Gastroesophageal sphincter (tissue), 3 donors: ENCODE results near the gene PREX1.

Experiments used
- CTCF ChIP-seq, 4 experiments: fragments of 200-600 bp in 2 of 4; fragments of 450-650 bp in 2 of 4; sonication (generic) in 1 of 4; IDR thresholded peaks; one replicate each; pipeline ENCODE4 v1.5.1; 2017 to 2019; ENCODE audit warnings: antibody characterized with exemption in 4 of 4, mild to moderate bottlenecking in 2 of 4, moderate library complexity in 2 of 4
- POLR2A ChIP-seq, 2 donors: fragments of 450-650 bp; IDR thresholded peaks; one replicate each; pipeline ENCODE4 v1.6.1; 2017; ENCODE audit warnings: antibody characterized with exemption in 2 of 2, mild to moderate bottlenecking in 2 of 2, moderate library complexity in 1 of 2

- no peak for TF ChIP-seq CTCF (IDR thresholded peaks at IDR 0.05)
- TF ChIP-seq POLR2A (IDR thresholded peaks at IDR 0.05) = no peak
Observed at GRCh38 chr20:48785801-48786200, 42.0 kb downstream of the PREX1 start.
